Mesenchymal stem cell (in vitro differentiated cells and primary cell): ENCODE results near the gene WDR48.

Experiments used
- DNase-seq: peaks from one replicate; pipeline ENCODE4 v3.0.0-alpha.2; 2013
- H2AFZ ChIP-seq: one replicate; pipeline ENCODE4 v1.6.1; 2013; ENCODE audit warnings: low read depth, mild to moderate bottlenecking, control low read depth, inconsistent platforms, low read length, moderate library complexity
- H2AK5ac ChIP-seq: 2 replicates; pipeline ENCODE4 v1.6.1; 2013; ENCODE audit warnings: low read length, moderate library complexity, mild to moderate bottlenecking, inconsistent platforms; ENCODE audit not compliant: severe bottlenecking
- H2BK120ac ChIP-seq: one replicate; pipeline ENCODE4 v1.6.1; 2013; ENCODE audit warnings: low read depth, mild to moderate bottlenecking, inconsistent platforms, low read length, moderate library complexity
- H2BK12ac ChIP-seq, 2 experiments: one replicate each; pipeline ENCODE4 v1.6.1; 2013; ENCODE audit warnings: inconsistent platforms in 2 of 2, low read length in 2 of 2, mild to moderate bottlenecking in 2 of 2, moderate library complexity in 2 of 2, control low read depth in 1 of 2
- H2BK15ac ChIP-seq: one replicate; pipeline ENCODE4 v1.6.1; 2013; ENCODE audit warnings: mild to moderate bottlenecking, low read depth, inconsistent platforms; ENCODE audit not compliant: poor library complexity, severe bottlenecking
- H2BK5ac ChIP-seq: 2 replicates; pipeline ENCODE4 v1.6.1; 2013; ENCODE audit warnings: low read depth, mild to moderate bottlenecking, low read length, control low read depth, inconsistent platforms; ENCODE audit not compliant: poor library complexity, severe bottlenecking
- H3K14ac ChIP-seq, 2 experiments: one replicate each; pipeline ENCODE4 v1.6.1; 2013; ENCODE audit warnings: inconsistent platforms in 2 of 2, low read length in 2 of 2, control low read depth in 1 of 2, mild to moderate bottlenecking in 1 of 2, moderate library complexity in 1 of 2
- H3K18ac ChIP-seq, 2 experiments: one replicate each; pipeline ENCODE4 v1.6.1; 2013; ENCODE audit warnings: inconsistent platforms in 2 of 2, low read length in 2 of 2, control low read depth in 1 of 2, low read depth in 1 of 2, mild to moderate bottlenecking in 1 of 2
- H3K23ac ChIP-seq, 2 experiments: one replicate each; pipeline ENCODE4 v1.6.1; 2013; ENCODE audit warnings: inconsistent platforms in 2 of 2, low read length in 2 of 2, mild to moderate bottlenecking in 2 of 2, moderate library complexity in 2 of 2, control low read depth in 1 of 2
- H3K27ac ChIP-seq: 2 replicates; pipeline ENCODE4 v1.5.1; 2013; ENCODE audit warnings: mild to moderate bottlenecking, moderate library complexity, low read length, control low read depth, inconsistent platforms; ENCODE audit not compliant: poor library complexity, severe bottlenecking
- H3K27me3 ChIP-seq, 2 experiments: 2 replicates each; pipeline versions ENCODE4 v1.6.1 to v1.7.0; 2013; ENCODE audit warnings: low read length in 2 of 2, mild to moderate bottlenecking in 2 of 2, moderate library complexity in 2 of 2, control low read depth in 1 of 2, inconsistent platforms in 1 of 2; ENCODE audit not compliant: control insufficient read depth in 1 of 2, insufficient read depth in 1 of 2
- H3K36me3 ChIP-seq, 2 experiments: 2 replicates each; pipeline versions ENCODE4 v1.6.1 to v1.7.0; 2013; ENCODE audit warnings: low read length in 2 of 2, control low read depth in 1 of 2, inconsistent platforms in 1 of 2, low read depth in 1 of 2, mild to moderate bottlenecking in 1 of 2; ENCODE audit not compliant: insufficient read depth in 2 of 2, control insufficient read depth in 1 of 2
- H3K4ac ChIP-seq, 2 experiments: one replicate each; pipeline ENCODE4 v1.6.1; 2013; ENCODE audit warnings: inconsistent platforms in 2 of 2, low read length in 2 of 2, mild to moderate bottlenecking in 2 of 2, moderate library complexity in 2 of 2, control low read depth in 1 of 2, low read depth in 1 of 2
- H3K4me1 ChIP-seq: 2 replicates; pipeline ENCODE4 v1.6.1; 2013; ENCODE audit warnings: low read depth, low read length, control low read depth; ENCODE audit not compliant: control insufficient read depth, insufficient read depth
- H3K4me2 ChIP-seq: 2 replicates; pipeline ENCODE4 v1.6.1; 2013; ENCODE audit warnings: low read length, mild to moderate bottlenecking, inconsistent platforms; ENCODE audit not compliant: poor library complexity, severe bottlenecking
- H3K4me3 ChIP-seq, 2 experiments: 2 replicates each; pipeline versions ENCODE4 v1.5.1 to v1.7.0; 2013; ENCODE audit warnings: low read length in 2 of 2, mild to moderate bottlenecking in 2 of 2, control low read depth in 1 of 2, low read depth in 1 of 2; ENCODE audit not compliant: insufficient read depth in 1 of 2
- H3K79me1 ChIP-seq: replicated peaks from 2 replicates; pipeline ENCODE4 v1.6.1; 2013; ENCODE audit warnings: mild to moderate bottlenecking, control low read depth, low read length, inconsistent platforms; ENCODE audit not compliant: poor library complexity, severe bottlenecking
- H3K9ac ChIP-seq: 2 replicates; pipeline ENCODE4 v1.7.0; 2013; ENCODE audit warnings: mild to moderate bottlenecking, low read length, moderate library complexity
- H3K9me3 ChIP-seq: 2 replicates; pipeline ENCODE4 v1.7.0; 2013; ENCODE audit warnings: mild to moderate bottlenecking, low read length; ENCODE audit not compliant: control insufficient read depth
- H4K8ac ChIP-seq: one replicate; pipeline ENCODE4 v1.6.1; 2013; ENCODE audit warnings: inconsistent platforms, mild to moderate bottlenecking, low read length, moderate library complexity
- H4K91ac ChIP-seq: one replicate; pipeline ENCODE4 v1.6.1; 2013; ENCODE audit warnings: mild to moderate bottlenecking, low read length, inconsistent platforms
- WGBS: methylation state at CpG from one replicate; pipeline ENCODE4 v1.1.7; 2013; ENCODE audit warnings: mixed read lengths; 5-methylcytosine and 5-hydroxymethylcytosine counted together

The WDR48 gene

DNA sequence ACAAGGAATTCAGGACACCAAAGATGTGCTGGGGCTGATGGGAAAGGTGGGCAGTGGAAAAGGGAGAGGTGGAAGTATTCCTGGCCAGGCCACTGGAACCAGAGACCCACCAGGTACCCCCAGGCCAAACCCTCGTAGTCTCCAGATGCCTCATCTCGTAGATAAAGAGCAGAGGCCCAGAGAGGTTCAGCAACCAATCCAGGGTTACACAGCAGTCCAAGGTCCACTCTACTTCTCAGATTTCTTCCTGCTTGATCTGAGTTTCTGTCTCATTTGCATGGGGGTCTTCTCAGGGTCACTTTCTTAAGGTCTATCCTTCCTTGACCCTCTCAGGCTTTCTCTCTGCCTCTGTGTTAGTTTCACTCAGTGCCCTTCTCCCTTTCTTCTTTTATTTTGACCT, 60.7 kb downstream of the WDR48 start:
- Histone ChIP-seq H3K27me3 (no peaks in the 10 kb centered on the region), H4K8ac (no peak overlapping the region), H3K36me3 (peaks cover 10 to 34% of the 10 kb centered on the region in 2 experiments), H3K79me1 (no peaks in the 10 kb centered on the region), H3K18ac (no peak overlapping the region), H2AFZ (no peak overlapping the region), H2BK15ac (no peak overlapping the region), H3K14ac (no peak overlapping the region), H2BK12ac (no peak overlapping the region), H3K4me1 (peaks cover 2% of the 10 kb centered on the region), H3K9me3 (no peaks in the 10 kb centered on the region), H3K4me2 (no peak overlapping the region), H4K91ac (no peak overlapping the region), H3K27ac (no peak overlapping the region), H3K9ac (no peak overlapping the region), H3K4me3 (no peak overlapping the region), H2AK5ac (no peak overlapping the region), H3K23ac (no peak overlapping the region), H3K4ac (no peak overlapping the region), H2BK5ac (no peak overlapping the region), H2BK120ac (no peak overlapping the region)
- WGBS, result 65% methylated on average over 2 of the region's 2 CpGs
- no peak for DNase-seq

DNA sequence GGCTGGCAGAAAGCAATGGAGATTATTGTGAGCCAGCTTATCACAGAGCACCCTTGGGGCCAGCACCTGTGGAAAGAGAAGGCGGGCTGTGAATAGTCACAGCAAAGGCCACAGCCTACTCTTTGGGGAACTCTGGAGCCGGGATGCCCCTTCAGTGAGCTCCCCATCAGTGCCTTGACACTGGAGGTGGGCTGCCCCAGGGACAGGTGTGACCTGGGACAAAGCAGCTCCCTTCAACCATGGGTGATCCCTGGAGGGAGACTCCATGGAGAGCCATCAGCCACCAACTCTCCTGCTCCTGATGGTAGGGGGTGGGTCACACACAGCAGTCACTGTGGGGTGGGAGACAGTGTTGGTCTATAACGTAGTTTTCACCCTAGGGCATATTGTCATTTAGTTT, 61.5 kb downstream of the WDR48 start:
- Histone ChIP-seq H3K4me1 (peaks cover under 1% of the 10 kb centered on the region), H3K18ac (no peak overlapping the region), H2AFZ (no peak overlapping the region), H4K8ac (no peak overlapping the region), H2BK15ac (no peak overlapping the region), H3K4me2 (no peak overlapping the region), H3K23ac (no peak overlapping the region), H2AK5ac (no peak overlapping the region), H3K14ac (no peak overlapping the region), H3K27ac (no peak overlapping the region), H3K4ac (no peak overlapping the region), H2BK5ac (no peak overlapping the region), H4K91ac (no peak overlapping the region), H2BK12ac (no peak overlapping the region), H3K9ac (no peak overlapping the region), H3K79me1 (no peaks in the 10 kb centered on the region), H3K36me3 (peaks cover 10 to 41% of the 10 kb centered on the region in 2 experiments), H2BK120ac (no peak overlapping the region), H3K27me3 (no peaks in the 10 kb centered on the region), H3K9me3 (no peaks in the 10 kb centered on the region), H3K4me3 (no peak overlapping the region)
- no peak for DNase-seq
- 84% methylated on average over 2 of the region's 3 CpGs for WGBS

DNA sequence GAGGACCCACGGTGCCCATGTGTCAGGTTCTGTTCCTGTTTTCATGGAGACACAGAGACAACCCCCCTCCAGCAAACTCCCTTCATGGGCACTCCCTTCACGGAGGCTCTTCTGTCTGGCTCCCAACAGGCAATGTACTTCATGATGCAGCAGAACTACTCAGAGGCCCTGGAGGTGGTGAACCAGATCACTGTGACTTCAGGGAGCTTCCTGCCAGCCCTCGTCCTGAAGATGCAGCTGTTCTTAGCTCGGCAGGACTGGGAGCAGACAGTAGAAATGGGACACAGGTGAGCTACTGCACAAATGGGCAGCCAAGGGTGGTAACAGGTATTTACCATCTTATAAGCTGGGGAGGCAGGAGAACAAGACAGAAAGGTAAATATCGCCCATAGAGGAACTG, 62.6 kb downstream of the WDR48 start:
- Histone ChIP-seq H3K36me3 (peaks cover 10 to 52% of the 10 kb centered on the region in 2 experiments), H2AFZ (no peak overlapping the region), H3K4me3 (no peak overlapping the region), H3K23ac (no peak overlapping the region), H2BK15ac (no peak overlapping the region), H3K18ac (no peak overlapping the region), H3K9me3 (no peaks in the 10 kb centered on the region), H3K9ac (no peak overlapping the region), H3K27me3 (no peaks in the 10 kb centered on the region), H2AK5ac (no peak overlapping the region), H2BK5ac (no peak overlapping the region), H2BK120ac (no peak overlapping the region), H2BK12ac (no peak overlapping the region), H3K4me1 (no peaks in the 10 kb centered on the region), H3K79me1 (no peaks in the 10 kb centered on the region), H3K14ac (no peak overlapping the region), H3K4me2 (no peak overlapping the region), H4K91ac (no peak overlapping the region), H4K8ac (no peak overlapping the region), H3K27ac (no peak overlapping the region), H3K4ac (no peak overlapping the region)
- WGBS, result 72% methylated on average over 5 of the region's 5 CpGs
- DNase-seq, result no peak

DNA sequence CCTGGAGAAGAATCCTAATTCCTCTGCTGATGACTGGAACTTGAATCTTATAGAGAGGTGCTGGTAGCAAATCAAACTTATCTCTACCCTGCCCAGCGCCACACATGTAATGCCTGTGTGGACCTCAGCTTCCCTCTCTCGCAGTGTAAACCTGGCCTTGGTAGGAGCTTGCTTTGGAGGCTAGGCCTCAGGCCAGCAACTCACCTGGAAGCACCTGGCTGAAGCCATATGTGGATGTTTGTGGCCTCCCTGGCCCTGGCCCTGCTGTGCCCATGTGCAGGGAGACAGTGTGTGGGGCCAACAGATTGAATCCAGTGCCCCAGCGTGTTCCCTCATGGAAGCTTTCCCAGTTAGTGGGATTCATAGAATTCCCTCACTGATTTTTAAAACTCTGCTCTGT, 64.1 kb downstream of the WDR48 start:
- no peak for DNase-seq
- H3K27me3 ChIP-seq, result no peaks in the 10 kb centered on the region
- no peak overlapping the region for H2BK12ac ChIP-seq
- H4K8ac ChIP-seq, result no peak overlapping the region
- H2BK120ac ChIP-seq, result no peak overlapping the region
- no peak overlapping the region for H3K14ac ChIP-seq
- no peak overlapping the region for H3K27ac ChIP-seq
- H3K9ac ChIP-seq, result no peak overlapping the region
- no peak overlapping the region for H2BK5ac ChIP-seq
- H4K91ac ChIP-seq, result no peak overlapping the region
- no peak overlapping the region for H3K23ac ChIP-seq
- no peak overlapping the region for H3K4ac ChIP-seq
- H2AK5ac ChIP-seq, result no peak overlapping the region
- peaks cover 6 to 54% of the 10 kb centered on the region in 2 experiments for H3K36me3 ChIP-seq
- H3K4me3 ChIP-seq, result no peak overlapping the region
- no peaks in the 10 kb centered on the region for H3K9me3 ChIP-seq
- no peaks in the 10 kb centered on the region for H3K79me1 ChIP-seq
- WGBS, result 92% methylated on average over 3 of the region's 3 CpGs
- no peak overlapping the region for H2AFZ ChIP-seq
- H3K4me2 ChIP-seq, result no peak overlapping the region
- H3K18ac ChIP-seq, result no peak overlapping the region
- no peaks in the 10 kb centered on the region for H3K4me1 ChIP-seq
- H2BK15ac ChIP-seq, result no peak overlapping the region
